ENCODE measurements around the gene KRT3. TPM values are rescaled to one million over a fixed set of nuclear protein-coding genes. Genes with fewer than 3 reads are reported as not detected.

The KRT3 gene
- total and polyA plus RNA-seq, 10 of the 15 experiments (the other 5 are each of a cell fraction or from before 2014, with no cell fraction given), result not detected

- no peak within 1 kb of the TSS for H3K4me3 ChIP-seq
- H3K4me2 ChIP-seq (ENCODE audit: control insufficient read depth, insufficient read depth), result no peak within 1 kb of the TSS
- SMC1A ChIA-PET (ENCODE audit: uncharacterized antibody, unreplicated experiment), result no interaction called here
- intact Hi-C loops (cut with micrococcal nuclease; ENCODE audit: unreplicated experiment) (no loop called here), in situ Hi-C loops (cut with MboI) (no loop called here)
- peaks cover 0 to 2% of the 10 kb centered on the region in 2 experiments; a peak in 1 of 4 replicates for H3K27me3 ChIP-seq (replicated peaks in 1 of 2; ENCODE audit: control insufficient read depth in 2 of 2, insufficient read depth in 2 of 2, low read length in 1 of 2)
- RAD21 ChIA-PET (ENCODE audit: unreplicated experiment), result no interaction called here
- H3K36me3 ChIP-seq (ENCODE audit: control insufficient read depth in 2 of 2, insufficient read depth in 2 of 2, low read length in 1 of 2), result no peaks in the 10 kb centered on the region
- DNase-seq (ENCODE audit: low read depth, low spot score) (no peak), FAIRE-seq (no peak), ATAC-seq (no peak)
- no peak within 1 kb of the TSS for H2AFZ ChIP-seq (ENCODE audit: control insufficient read depth, low read depth, low read length)
- H3K9ac ChIP-seq (ENCODE audit: control insufficient read depth, insufficient read depth, low read length), result no peak within 1 kb of the TSS
- no TSS peak for BruUV-seq (replicated peaks)
- H3K4me1 ChIP-seq (ENCODE audit: control insufficient read depth, insufficient read depth, low read length), result no peaks in the 10 kb centered on the region
- H3K79me2 ChIP-seq (ENCODE audit: control insufficient read depth, insufficient read depth, low read length), result no peaks in the 10 kb centered on the region
- H3K27ac ChIP-seq (ENCODE audit: control insufficient read depth, insufficient read depth), result no peak within 1 kb of the TSS
- no peaks in the 10 kb centered on the region for H3K9me3 ChIP-seq (replicated peaks; ENCODE audit: control insufficient read depth, insufficient read depth, low read length)
- H4K20me1 ChIP-seq (ENCODE audit: control insufficient read depth, insufficient read depth), result no peaks in the 10 kb centered on the region
- POLR2A ChIA-PET, result no interaction called here
- WGBS (ENCODE audit: insufficient coverage, insufficient replicate concordance, low lambda C conversion rate, missing lambda C conversion rate), result 21% methylated on average over 15 of the region's 15 CpGs
- CTCF ChIA-PET, result no interaction called here
- TF ChIP-seq ZBTB40 (IDR thresholded peaks at IDR 0.05; ENCODE audit: borderline replicate concordance), result no peak
Observed at GRCh38 chr12:52813885-52814709, 18.2 kb upstream of the KRT3 start, which contains the start of gene KRT4. Gene KRT4 (minus strand): TSS chr12:52814116. CDS start chr12:52814058, 58 bp downstream.

Data from GM12878 (cell line).